Osteoblast (primary cell): ENCODE results near the gene TNN. TPM values are rescaled to one million over a fixed set of nuclear protein-coding genes. Genes with fewer than 3 reads are reported as not detected.

Experiments
- DNase-seq: peaks from one replicate; pipeline ENCODE4 v3.0.0; 2011; ENCODE audit warnings: low spot score, mixed read lengths; ENCODE audit not compliant: insufficient read length; ENCODE audit errors: missing footprints
- H2AFZ ChIP-seq: 2 replicates; pipeline ENCODE4 v1.6.0; 2011; ENCODE audit warnings: mild to moderate bottlenecking, low read length
- H3K27ac ChIP-seq: 2 replicates; pipeline ENCODE4 v1.5.1; 2011; ENCODE audit warnings: mild to moderate bottlenecking, low read depth, low read length, moderate library complexity
- H3K27me3 ChIP-seq: 2 replicates; pipeline ENCODE4 v1.6.0; 2012; ENCODE audit warnings: mild to moderate bottlenecking, control low read depth, inconsistent platforms, low read length, moderate library complexity; ENCODE audit not compliant: insufficient read depth
- H3K36me3 ChIP-seq: 2 replicates; pipeline ENCODE4 v1.5.1; 2011; ENCODE audit warnings: mild to moderate bottlenecking, low read length, control low read depth, moderate library complexity; ENCODE audit not compliant: insufficient read depth
- H3K4me1 ChIP-seq: 2 replicates; pipeline ENCODE4 v1.5.1; 2011; ENCODE audit warnings: mild to moderate bottlenecking, low read length, control low read depth, moderate library complexity; ENCODE audit not compliant: insufficient read depth
- H3K4me2 ChIP-seq: 2 replicates; pipeline ENCODE4 v1.6.0; 2011; ENCODE audit warnings: mild to moderate bottlenecking, low read length; ENCODE audit not compliant: insufficient read depth
- H3K4me3 ChIP-seq: fragments of 200-600 bp; sonication (generic); 3 replicates; pipeline ENCODE4 v1.5.1; 2012; ENCODE audit warnings: mild to moderate bottlenecking, low read length, inconsistent platforms; ENCODE audit not compliant: insufficient read depth
- H3K79me2 ChIP-seq: 2 replicates; pipeline ENCODE4 v1.6.0; 2012; ENCODE audit warnings: mild to moderate bottlenecking, low read length, control low read depth, inconsistent platforms; ENCODE audit not compliant: insufficient read depth
- H3K9me3 ChIP-seq: 2 replicates; pipeline ENCODE4 v1.5.1; 2011; ENCODE audit warnings: low read depth, low read length, control low read depth
- H4K20me1 ChIP-seq: 2 replicates; pipeline ENCODE4 v1.6.0; 2012; ENCODE audit warnings: mild to moderate bottlenecking, low read length, control low read depth; ENCODE audit not compliant: insufficient read depth
- total RNA-seq: library from RNA; depleted of rRNA; stranded (reverse); fragments of >200 nt; gene quantifications from 2 replicates; pipeline ENCODE4 v1.2.3, GENCODE V29; 2012
- TF ChIP-seq, protein P1 (sequence below): IDR thresholded peaks from 2 replicates; pipeline ENCODE4 v1.5.1; 2011; ENCODE audit warnings: mild to moderate bottlenecking, low read depth, low read length, moderate library complexity; ENCODE audit errors: extremely low read depth

TNN gene
- total RNA-seq, 1 donor: under 0.01 TPM

DNA sequence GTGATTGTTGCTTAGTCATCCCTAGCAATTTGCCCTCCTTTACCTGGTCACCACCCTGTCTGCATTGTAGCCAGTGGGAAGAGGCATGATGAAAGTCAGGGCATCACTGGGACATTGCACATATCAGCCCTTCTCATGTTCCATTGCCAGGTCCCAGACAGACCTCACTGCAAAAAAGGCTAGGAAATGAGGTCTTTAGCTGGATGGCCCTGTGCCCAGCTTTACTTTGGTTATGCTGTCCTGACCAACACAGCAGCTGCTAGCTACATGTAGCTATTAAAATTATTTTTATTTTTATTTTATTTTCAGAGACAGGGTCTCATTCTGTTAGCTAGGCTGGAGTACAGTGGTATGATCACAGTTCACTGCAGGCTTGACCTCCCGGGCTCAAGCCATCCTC, 52.9 kb downstream of the TNN start:
- Histone ChIP-seq H3K4me3 (no peak overlapping the region), H3K4me1 (no peaks in the 10 kb centered on the region), H3K27ac (no peak overlapping the region), H3K9me3 (no peaks in the 10 kb centered on the region), H3K36me3 (no peaks in the 10 kb centered on the region), H2AFZ (no peak overlapping the region), H3K4me2 (no peak overlapping the region), H4K20me1 (no peaks in the 10 kb centered on the region), H3K27me3 (no peaks in the 10 kb centered on the region), H3K79me2 (no peaks in the 10 kb centered on the region)
- no peak for DNase-seq
- TF ChIP-seq, protein P1, sequence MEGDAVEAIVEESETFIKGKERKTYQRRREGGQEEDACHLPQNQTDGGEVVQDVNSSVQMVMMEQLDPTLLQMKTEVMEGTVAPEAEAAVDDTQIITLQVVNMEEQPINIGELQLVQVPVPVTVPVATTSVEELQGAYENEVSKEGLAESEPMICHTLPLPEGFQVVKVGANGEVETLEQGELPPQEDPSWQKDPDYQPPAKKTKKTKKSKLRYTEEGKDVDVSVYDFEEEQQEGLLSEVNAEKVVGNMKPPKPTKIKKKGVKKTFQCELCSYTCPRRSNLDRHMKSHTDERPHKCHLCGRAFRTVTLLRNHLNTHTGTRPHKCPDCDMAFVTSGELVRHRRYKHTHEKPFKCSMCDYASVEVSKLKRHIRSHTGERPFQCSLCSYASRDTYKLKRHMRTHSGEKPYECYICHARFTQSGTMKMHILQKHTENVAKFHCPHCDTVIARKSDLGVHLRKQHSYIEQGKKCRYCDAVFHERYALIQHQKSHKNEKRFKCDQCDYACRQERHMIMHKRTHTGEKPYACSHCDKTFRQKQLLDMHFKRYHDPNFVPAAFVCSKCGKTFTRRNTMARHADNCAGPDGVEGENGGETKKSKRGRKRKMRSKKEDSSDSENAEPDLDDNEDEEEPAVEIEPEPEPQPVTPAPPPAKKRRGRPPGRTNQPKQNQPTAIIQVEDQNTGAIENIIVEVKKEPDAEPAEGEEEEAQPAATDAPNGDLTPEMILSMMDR: no peak

DNA sequence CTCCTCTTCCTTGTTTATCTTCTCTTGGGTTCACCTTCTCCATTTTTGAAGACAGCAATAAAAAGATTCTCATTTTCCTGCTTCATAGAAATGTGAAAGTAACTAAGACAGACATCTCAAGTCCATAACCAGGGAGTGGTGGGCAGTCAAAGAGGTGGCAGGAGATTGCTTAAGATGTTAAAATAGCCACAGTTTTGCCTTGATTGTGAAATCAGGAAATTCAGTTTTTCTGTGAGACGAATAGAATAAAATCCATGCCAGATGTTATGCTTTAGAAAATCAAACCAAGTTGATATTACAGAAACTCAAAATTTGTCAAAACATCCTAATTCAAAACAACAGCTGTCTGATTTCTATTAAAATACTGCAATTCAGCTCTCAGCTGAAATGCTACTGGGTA, 57.2 kb downstream of the TNN start:
- Histone ChIP-seq H3K36me3 (no peaks in the 10 kb centered on the region), H3K4me3 (no peak overlapping the region), H3K4me2 (no peak overlapping the region), H2AFZ (no peak overlapping the region), H3K79me2 (no peaks in the 10 kb centered on the region), H3K27ac (no peak overlapping the region), H3K27me3 (no peaks in the 10 kb centered on the region), H3K9me3 (no peaks in the 10 kb centered on the region), H4K20me1 (no peaks in the 10 kb centered on the region), H3K4me1 (no peaks in the 10 kb centered on the region)
- TF ChIP-seq, protein P1: no peak
- no peak for DNase-seq

DNA sequence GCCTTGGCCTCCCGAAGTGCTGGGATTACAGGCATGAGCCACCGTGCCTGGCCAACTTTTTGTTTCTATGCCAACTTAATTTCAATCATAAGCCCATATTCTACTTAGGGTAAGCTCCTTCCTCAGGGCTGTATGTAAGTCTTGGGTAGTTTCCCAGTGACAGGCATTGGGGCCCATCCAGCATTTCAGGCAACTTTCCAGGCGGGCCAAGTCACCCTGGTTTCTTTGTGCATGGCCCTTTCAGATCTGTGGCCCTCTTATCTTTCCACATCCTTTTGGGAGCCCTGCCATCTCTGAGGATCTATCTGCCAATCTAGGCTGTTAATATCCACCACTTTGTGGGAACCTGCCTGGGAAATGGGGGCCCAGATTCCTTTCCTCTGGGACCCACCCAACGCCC, 58.7 kb downstream of the TNN start:
- no peak overlapping the region for H3K27ac ChIP-seq
- no peak overlapping the region for H3K4me2 ChIP-seq
- no peaks in the 10 kb centered on the region for H3K79me2 ChIP-seq
- no peaks in the 10 kb centered on the region for H3K27me3 ChIP-seq
- H3K36me3 ChIP-seq: no peaks in the 10 kb centered on the region
- H2AFZ ChIP-seq: no peak overlapping the region
- no peaks in the 10 kb centered on the region for H4K20me1 ChIP-seq
- TF ChIP-seq, protein P1: no peak
- no peaks in the 10 kb centered on the region for H3K4me1 ChIP-seq
- H3K4me3 ChIP-seq: no peak overlapping the region
- H3K9me3 ChIP-seq: no peaks in the 10 kb centered on the region
- DNase-seq: no peak

DNA sequence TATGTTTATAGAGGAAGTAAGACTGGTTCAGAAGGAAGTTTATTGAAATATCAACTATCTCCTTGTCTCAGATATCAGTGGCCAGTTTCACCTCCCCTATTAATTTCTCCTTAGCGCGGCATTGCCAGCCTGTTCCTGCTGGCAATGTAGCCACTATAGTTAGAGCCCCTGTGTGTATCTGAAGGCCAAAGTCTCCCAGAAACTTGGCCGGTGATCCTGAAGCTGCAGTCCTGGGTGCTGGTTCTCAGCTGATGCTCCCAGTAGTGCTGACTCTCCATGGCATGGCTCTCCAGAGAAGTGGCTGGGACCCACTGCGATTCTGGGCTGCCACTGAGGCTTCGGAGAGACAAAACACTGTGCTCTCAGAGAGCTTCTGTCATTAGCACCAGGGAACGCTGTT, 59.9 kb downstream of the TNN start:
- H3K4me3 ChIP-seq: no peak overlapping the region
- no peaks in the 10 kb centered on the region for H4K20me1 ChIP-seq
- no peak for DNase-seq
- no peak overlapping the region for H2AFZ ChIP-seq
- H3K27me3 ChIP-seq: no peaks in the 10 kb centered on the region
- no peak overlapping the region for H3K4me2 ChIP-seq
- H3K79me2 ChIP-seq: no peaks in the 10 kb centered on the region
- TF ChIP-seq, protein P1: no peak
- H3K27ac ChIP-seq: no peak overlapping the region
- H3K4me1 ChIP-seq: peaks cover 6% of the 10 kb centered on the region
- no peaks in the 10 kb centered on the region for H3K9me3 ChIP-seq
- no peaks in the 10 kb centered on the region for H3K36me3 ChIP-seq
